Measurements from ENCODE around the gene WDR93.

DNA sequence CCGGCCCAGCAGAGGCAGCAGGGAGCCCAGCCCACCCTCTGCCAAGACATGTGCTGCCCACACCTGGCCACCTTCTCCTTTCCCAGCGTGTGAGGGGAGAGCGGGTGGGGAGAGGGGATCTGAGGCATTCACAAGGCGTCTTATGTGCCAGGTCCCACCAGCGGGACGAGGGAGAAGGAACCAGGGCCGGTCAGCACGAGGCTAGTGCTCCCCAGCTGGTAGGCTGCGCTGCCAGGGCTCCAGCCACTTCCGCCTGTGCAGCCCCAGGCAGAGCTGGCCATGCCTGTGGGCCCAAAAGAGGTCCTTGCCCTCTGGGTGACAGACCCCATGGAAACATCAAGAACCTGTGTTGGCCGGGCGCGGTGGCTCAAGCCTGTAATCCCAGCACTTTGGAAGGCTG lies 54.5 kb downstream of the WDR93 start:
- TF ChIP-seq RARB (CRISPR knock-in tag; IDR thresholded peaks at IDR 0.05) (no peak), TOX (CRISPR knock-in tag; IDR thresholded peaks at IDR 0.05; ENCODE audit: borderline replicate concordance) (no peak), ZFP3 (CRISPR knock-in tag; IDR thresholded peaks at IDR 0.05) (no peak), PATZ1 (CRISPR knock-in tag; IDR thresholded peaks at IDR 0.05; ENCODE audit: borderline replicate concordance) (no peak), CSDC2 (CRISPR knock-in tag; IDR thresholded peaks at IDR 0.05) (no peak), PPARA (CRISPR knock-in tag; IDR thresholded peaks at IDR 0.05; ENCODE audit: borderline replicate concordance) (no peak), CREB5 (CRISPR knock-in tag; IDR thresholded peaks at IDR 0.05; ENCODE audit: low read depth) (no peak), ISL1 (CRISPR knock-in tag; IDR thresholded peaks at IDR 0.05) (no peak), ESRRG (CRISPR knock-in tag; IDR thresholded peaks at IDR 0.05) (no peak), TCF4 (CRISPR knock-in tag; IDR thresholded peaks at IDR 0.05; ENCODE audit: borderline replicate concordance) (no peak), SNAI2 (CRISPR knock-in tag; IDR thresholded peaks at IDR 0.05) (no peak), ZNF8 (CRISPR knock-in tag; IDR thresholded peaks at IDR 0.05) (no peak), ZNF70 (CRISPR knock-in tag; IDR thresholded peaks at IDR 0.05) (no peak)

All from SK-N-SH treated with all-trans-retinoic acid at 6 μM for 48 hours (cell line).